K562 (cell line): Measurements from ENCODE around the gene IMPA2. TPM values are rescaled to one million over a fixed set of nuclear protein-coding genes. Genes with fewer than 3 reads are reported as not detected.
A peak's percentile ranks its signal among the peaks of the same experiment; 100 is the strongest.

ENCODE experiments used
- ATF7 ChIP-seq: fragments of 450-650 bp; IDR thresholded peaks from 2 replicates; pipeline ENCODE4 v1.7.1; 2014; ENCODE audit warnings: mild to moderate bottlenecking, moderate library complexity
- CBX8 ChIP-seq: fragments of 200-600 bp; sonication (generic); IDR thresholded peaks from 2 replicates; pipeline ENCODE4 v1.6.1; 2012; ENCODE audit warnings: borderline replicate concordance, mixed run types, low read depth, mild to moderate bottlenecking, moderate library complexity, mixed read lengths, low read length, control low read depth, inconsistent platforms; ENCODE audit not compliant: poor library complexity, severe bottlenecking; ENCODE audit errors: extremely low read depth
- CEBPB ChIP-seq: fragments of 450-650 bp; IDR thresholded peaks from 2 replicates; pipeline ENCODE4 v1.6.1; 2016; ENCODE audit warnings: missing genetic modification characterization, missing compliant biosample characterization
- FUS ChIP-seq: fragments of 200-400 bp; formaldehyde crosslinking; optimal IDR thresholded peaks from 2 replicates; pipeline ENCODE3; 2017; ENCODE audit warnings: low read depth, low read length
- MYBL2 ChIP-seq, 2 experiments: fragments of 450-650 bp in 1 of 2; sonication (generic) in 1 of 2; formaldehyde crosslinking in 1 of 2; IDR thresholded peaks; 2 replicates each; pipeline versions ENCODE4 v1.6.1 to v1.8.1; 2017 to 2022; ENCODE audit warnings: borderline replicate concordance in 1 of 2, inconsistent platforms in 1 of 2, low read depth in 1 of 2, mild to moderate bottlenecking in 1 of 2, missing genetic modification reagents in 1 of 2, moderate library complexity in 1 of 2
- NBN ChIP-seq: fragments of 450-650 bp; IDR thresholded peaks from 2 replicates; pipeline ENCODE4 v1.6.1; 2016; ENCODE audit warnings: low read depth, mild to moderate bottlenecking
- NFE2 ChIP-seq: IDR thresholded peaks from 2 replicates; pipeline ENCODE4 v1.6.1; 2014; ENCODE audit warnings: antibody characterized with exemption, low read depth
- PCBP2 ChIP-seq: fragments of 200-400 bp; formaldehyde crosslinking; IDR thresholded peaks from 2 replicates; pipeline ENCODE4 v1.6.1; 2018; ENCODE audit warnings: low read length, low read depth, mild to moderate bottlenecking, moderate library complexity; ENCODE audit not compliant: poor library complexity, severe bottlenecking
- TBL1XR1 ChIP-seq, 2 experiments: IDR thresholded peaks; 2 replicates each; pipeline ENCODE4 v1.6.1; 2012; ENCODE audit warnings: improper control_type of control experiment in 2 of 2, low read length in 2 of 2, mild to moderate bottlenecking in 1 of 2
- ZNF3 ChIP-seq: fragments of 250-450 bp; sonication (Bioruptor Pico); IDR thresholded peaks from 2 replicates; pipeline ENCODE4 v1.5.0; 2021; ENCODE audit warnings: mild to moderate bottlenecking, moderate library complexity
- ZNF583 ChIP-seq: fragments of 250-450 bp; sonication (Bioruptor Pico); IDR thresholded peaks from 2 replicates; pipeline ENCODE4 v1.4.0; 2020
- polyA plus RNA-seq, 8 experiments: library from polyadenylated mRNA; depleted of rRNA in 4 of 8; stranded (reverse) in 5 of 8; unstranded in 3 of 8; fragments of >200 nt; fragmentation: Nextera tagmentation in 2 of 8; fragmentation: Illumina TruSeq in 1 of 8; extraction: Ambion mirVana in 2 of 8; extraction: Trizol in 1 of 8; gene quantifications; 2 replicates each; pipeline versions ENCODE4 v1.2.1 to v1.2.3, GENCODE V29; 2011 to 2014; ENCODE audit warnings: inconsistent platforms in 1 of 8, missing spikeins in 1 of 8
- total RNA-seq, 7 experiments: library from RNA; depleted of rRNA in 6 of 7; stranded (reverse); fragments of >200 nt in 6 of 7; fragmentation: Illumina TruSeq in 2 of 7; extraction: Trizol in 2 of 7; gene quantifications; 2 replicates each; pipeline versions ENCODE4 v1.2.1 to v1.2.3, GENCODE V29; 2011 to 2021; ENCODE audit warnings: low replicate concordance in 1 of 7
- TF ChIP-seq, protein P1 (sequence below), 2 experiments: fragments of 450-650 bp in 1 of 2; IDR thresholded peaks; 2 replicates each; pipeline ENCODE4 v1.6.1; 2011 to 2017; ENCODE audit warnings: low read depth in 2 of 2, antibody characterized with exemption in 1 of 2, borderline replicate concordance in 1 of 2, low read length in 1 of 2, mild to moderate bottlenecking in 1 of 2, mixed read lengths in 1 of 2; ENCODE audit not compliant: control insufficient read depth in 1 of 2
- TF ChIP-seq, protein P2 (sequence below): sonication (generic); formaldehyde crosslinking; IDR thresholded peaks from 2 replicates; pipeline ENCODE4 v1.8.0; 2022; ENCODE audit warnings: mild to moderate bottlenecking, missing genetic modification reagents
- TF ChIP-seq, protein P3 (sequence below), 2 experiments: fragments of 450-650 bp; conservative IDR thresholded peaks; 2 replicates each; pipeline ENCODE4 v1.6.1; 2017; ENCODE audit warnings: mild to moderate bottlenecking in 2 of 2, moderate library complexity in 2 of 2
- TF ChIP-seq, protein P4 (sequence below): sonication (generic); formaldehyde crosslinking; IDR thresholded peaks from 2 replicates; pipeline ENCODE4 v1.8.0; 2022; ENCODE audit warnings: mild to moderate bottlenecking, missing genetic modification reagents, borderline replicate concordance
- TF ChIP-seq, protein P5 (sequence below): sonication (generic); formaldehyde crosslinking; IDR thresholded peaks from 2 replicates; pipeline ENCODE4 v1.8.1; 2023; ENCODE audit warnings: mild to moderate bottlenecking, missing genetic modification reagents

Gene IMPA2
- total and polyA plus RNA-seq, 9 of the 15 experiments (the other 6 are each of a cell fraction or from before 2014, with no cell fraction given) = 0.62 to 11.3 (median 5.7) TPM

DNA sequence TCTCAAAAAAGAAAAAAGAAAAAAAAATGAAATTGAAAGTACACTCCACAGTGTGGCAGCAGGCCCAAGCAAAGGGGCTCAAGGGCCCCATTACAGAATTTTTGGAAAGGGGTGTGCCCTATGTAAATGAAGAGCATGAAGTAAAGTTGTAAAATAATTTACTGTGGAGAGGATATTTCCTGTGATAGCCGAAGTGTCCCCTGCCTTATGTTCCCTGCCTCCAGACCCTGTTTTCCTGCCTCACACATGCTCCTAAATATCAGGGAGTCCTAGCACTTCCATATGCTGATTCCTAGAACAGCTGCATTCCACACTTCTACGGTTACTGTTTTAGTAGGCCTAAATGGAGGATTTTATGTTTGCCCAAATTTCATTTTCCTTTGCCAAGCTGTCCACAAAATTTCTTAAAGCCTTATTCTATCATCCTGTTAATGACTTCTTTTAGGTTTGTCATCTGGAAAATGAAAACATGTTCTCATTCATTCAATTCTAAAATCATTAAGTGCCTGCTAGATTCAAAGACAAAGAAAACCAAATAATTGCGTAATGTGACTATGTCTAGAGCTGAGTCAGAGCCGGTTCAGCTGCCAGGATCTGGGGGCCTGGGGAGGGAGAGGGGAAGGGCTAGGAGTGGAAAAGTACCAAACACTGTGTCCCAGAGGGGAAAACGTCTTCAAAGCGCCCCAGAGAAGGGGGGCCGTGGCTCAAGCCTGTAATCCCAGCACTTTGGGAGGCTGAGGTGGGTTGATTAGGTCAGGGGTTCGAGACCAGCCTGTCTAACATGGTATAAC is 25.9 kb upstream of the IMPA2 start (continued):
- TF ChIP-seq, protein P1, sequence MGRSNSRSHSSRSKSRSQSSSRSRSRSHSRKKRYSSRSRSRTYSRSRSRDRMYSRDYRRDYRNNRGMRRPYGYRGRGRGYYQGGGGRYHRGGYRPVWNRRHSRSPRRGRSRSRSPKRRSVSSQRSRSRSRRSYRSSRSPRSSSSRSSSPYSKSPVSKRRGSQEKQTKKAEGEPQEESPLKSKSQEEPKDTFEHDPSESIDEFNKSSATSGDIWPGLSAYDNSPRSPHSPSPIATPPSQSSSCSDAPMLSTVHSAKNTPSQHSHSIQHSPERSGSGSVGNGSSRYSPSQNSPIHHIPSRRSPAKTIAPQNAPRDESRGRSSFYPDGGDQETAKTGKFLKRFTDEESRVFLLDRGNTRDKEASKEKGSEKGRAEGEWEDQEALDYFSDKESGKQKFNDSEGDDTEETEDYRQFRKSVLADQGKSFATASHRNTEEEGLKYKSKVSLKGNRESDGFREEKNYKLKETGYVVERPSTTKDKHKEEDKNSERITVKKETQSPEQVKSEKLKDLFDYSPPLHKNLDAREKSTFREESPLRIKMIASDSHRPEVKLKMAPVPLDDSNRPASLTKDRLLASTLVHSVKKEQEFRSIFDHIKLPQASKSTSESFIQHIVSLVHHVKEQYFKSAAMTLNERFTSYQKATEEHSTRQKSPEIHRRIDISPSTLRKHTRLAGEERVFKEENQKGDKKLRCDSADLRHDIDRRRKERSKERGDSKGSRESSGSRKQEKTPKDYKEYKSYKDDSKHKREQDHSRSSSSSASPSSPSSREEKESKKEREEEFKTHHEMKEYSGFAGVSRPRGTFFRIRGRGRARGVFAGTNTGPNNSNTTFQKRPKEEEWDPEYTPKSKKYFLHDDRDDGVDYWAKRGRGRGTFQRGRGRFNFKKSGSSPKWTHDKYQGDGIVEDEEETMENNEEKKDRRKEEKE (IDR thresholded peaks at IDR 0.05; ENCODE audit: borderline replicate concordance in 1 of 2, control insufficient read depth in 1 of 2, low read depth in 2 of 2, low read length in 1 of 2) = no peak
- no peak for TF ChIP-seq PCBP2
- TF ChIP-seq, protein P2, sequence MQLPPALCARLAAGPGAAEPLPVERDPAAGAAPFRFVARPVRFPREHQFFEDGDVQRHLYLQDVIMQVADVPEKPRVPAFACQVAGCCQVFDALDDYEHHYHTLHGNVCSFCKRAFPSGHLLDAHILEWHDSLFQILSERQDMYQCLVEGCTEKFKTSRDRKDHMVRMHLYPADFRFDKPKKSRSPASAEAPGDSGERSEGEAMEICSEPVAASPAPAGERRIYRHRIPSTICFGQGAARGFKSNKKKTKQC (CRISPR knock-in tag) = no peak
- TF ChIP-seq CEBPB (tag) = peak; percentile 96
- TF ChIP-seq NBN = no peak
- peak; percentile 34 for TF ChIP-seq NFE2
- TF ChIP-seq, protein P3, sequence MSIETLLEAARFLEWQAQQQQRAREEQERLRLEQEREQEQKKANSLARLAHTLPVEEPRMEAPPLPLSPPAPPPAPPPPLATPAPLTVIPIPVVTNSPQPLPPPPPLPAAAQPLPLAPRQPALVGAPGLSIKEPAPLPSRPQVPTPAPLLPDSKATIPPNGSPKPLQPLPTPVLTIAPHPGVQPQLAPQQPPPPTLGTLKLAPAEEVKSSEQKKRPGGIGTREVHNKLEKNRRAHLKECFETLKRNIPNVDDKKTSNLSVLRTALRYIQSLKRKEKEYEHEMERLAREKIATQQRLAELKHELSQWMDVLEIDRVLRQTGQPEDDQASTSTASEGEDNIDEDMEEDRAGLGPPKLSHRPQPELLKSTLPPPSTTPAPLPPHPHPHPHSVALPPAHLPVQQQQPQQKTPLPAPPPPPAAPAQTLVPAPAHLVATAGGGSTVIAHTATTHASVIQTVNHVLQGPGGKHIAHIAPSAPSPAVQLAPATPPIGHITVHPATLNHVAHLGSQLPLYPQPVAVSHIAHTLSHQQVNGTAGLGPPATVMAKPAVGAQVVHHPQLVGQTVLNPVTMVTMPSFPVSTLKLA (conservative IDR thresholded peaks at IDR 0.05) = no peak
- TF ChIP-seq, protein P4, sequence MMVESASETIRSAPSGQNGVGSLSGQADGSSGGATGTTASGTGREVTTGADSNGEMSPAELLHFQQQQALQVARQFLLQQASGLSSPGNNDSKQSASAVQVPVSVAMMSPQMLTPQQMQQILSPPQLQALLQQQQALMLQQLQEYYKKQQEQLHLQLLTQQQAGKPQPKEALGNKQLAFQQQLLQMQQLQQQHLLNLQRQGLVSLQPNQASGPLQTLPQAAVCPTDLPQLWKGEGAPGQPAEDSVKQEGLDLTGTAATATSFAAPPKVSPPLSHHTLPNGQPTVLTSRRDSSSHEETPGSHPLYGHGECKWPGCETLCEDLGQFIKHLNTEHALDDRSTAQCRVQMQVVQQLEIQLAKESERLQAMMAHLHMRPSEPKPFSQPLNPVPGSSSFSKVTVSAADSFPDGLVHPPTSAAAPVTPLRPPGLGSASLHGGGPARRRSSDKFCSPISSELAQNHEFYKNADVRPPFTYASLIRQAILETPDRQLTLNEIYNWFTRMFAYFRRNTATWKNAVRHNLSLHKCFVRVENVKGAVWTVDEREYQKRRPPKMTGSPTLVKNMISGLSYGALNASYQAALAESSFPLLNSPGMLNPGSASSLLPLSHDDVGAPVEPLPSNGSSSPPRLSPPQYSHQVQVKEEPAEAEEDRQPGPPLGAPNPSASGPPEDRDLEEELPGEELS = no peak
- TF ChIP-seq MYBL2 (IDR thresholded peaks at IDR 0.05; ENCODE audit: low read depth) = no peak
- TF ChIP-seq MYBL2 (CRISPR knock-in tag; IDR thresholded peaks at IDR 0.05; ENCODE audit: borderline replicate concordance) = no peak
- TF ChIP-seq FUS = no peak
- TF ChIP-seq ATF7 = peak; percentile 38; the same call in 1 of the 2 replicates
- no peak for TF ChIP-seq ZNF3
- no peak for TF ChIP-seq TBL1XR1 (IDR thresholded peaks at IDR 0.05; ENCODE audit: low read length in 2 of 2)
- no peak for TF ChIP-seq CBX8
- no peak for TF ChIP-seq ZNF583 (CRISPR knock-in tag)
- TF ChIP-seq, protein P5, sequence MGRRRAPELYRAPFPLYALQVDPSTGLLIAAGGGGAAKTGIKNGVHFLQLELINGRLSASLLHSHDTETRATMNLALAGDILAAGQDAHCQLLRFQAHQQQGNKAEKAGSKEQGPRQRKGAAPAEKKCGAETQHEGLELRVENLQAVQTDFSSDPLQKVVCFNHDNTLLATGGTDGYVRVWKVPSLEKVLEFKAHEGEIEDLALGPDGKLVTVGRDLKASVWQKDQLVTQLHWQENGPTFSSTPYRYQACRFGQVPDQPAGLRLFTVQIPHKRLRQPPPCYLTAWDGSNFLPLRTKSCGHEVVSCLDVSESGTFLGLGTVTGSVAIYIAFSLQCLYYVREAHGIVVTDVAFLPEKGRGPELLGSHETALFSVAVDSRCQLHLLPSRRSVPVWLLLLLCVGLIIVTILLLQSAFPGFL (CRISPR knock-in tag) = no peak
